Right lobe of liver (tissue), 4 donors: ENCODE measurements around the gene UACA.

Experiments
- POLR2A ChIP-seq: fragments of 450-650 bp; IDR thresholded peaks from one replicate; pipeline ENCODE4 v1.6.1; 2017; ENCODE audit warnings: antibody characterized with exemption, mild to moderate bottlenecking
- TF ChIP-seq, protein P1 (sequence below), 4 donors: fragments of 200-600 bp in 3 of 4; fragments of 450-650 bp in 1 of 4; IDR thresholded peaks; one replicate each; pipeline versions ENCODE4 v1.5.1 to v1.8.0; 2016 to 2022; ENCODE audit warnings: antibody characterized with exemption in 4 of 4, mild to moderate bottlenecking in 2 of 4
- donor health status: DM: no; HTN: no; CAD: no.
- donor health status: DM: no; HTN: no; CAD: no.
- donor health status: DM: no; HTN: yes; CAD: no.

DNA sequence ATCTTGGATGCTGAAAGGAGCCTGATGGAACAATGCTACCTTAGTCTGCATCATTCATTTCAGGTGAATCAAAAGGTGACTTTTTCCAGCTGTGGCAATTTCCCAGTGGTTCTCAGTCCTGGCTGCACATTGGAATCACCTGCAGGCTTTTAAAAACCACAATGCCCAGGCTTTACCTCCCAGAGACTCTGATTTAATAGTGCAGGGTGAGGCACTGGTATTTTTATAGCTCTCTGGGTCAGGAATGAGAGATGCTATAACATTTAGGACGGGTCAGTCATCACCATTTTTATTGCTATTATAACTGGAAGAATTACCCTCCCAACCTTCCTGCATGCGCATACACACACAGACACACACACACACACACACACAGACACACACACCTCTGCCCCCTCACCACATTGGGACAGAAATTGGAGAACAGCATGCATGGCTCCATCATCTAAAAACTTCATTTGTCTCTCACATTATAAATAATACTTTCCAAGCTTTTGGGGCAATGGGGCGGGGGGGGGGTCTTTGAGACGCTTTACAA lies 49.5 kb upstream of the UACA start:
- TF ChIP-seq, protein P1, sequence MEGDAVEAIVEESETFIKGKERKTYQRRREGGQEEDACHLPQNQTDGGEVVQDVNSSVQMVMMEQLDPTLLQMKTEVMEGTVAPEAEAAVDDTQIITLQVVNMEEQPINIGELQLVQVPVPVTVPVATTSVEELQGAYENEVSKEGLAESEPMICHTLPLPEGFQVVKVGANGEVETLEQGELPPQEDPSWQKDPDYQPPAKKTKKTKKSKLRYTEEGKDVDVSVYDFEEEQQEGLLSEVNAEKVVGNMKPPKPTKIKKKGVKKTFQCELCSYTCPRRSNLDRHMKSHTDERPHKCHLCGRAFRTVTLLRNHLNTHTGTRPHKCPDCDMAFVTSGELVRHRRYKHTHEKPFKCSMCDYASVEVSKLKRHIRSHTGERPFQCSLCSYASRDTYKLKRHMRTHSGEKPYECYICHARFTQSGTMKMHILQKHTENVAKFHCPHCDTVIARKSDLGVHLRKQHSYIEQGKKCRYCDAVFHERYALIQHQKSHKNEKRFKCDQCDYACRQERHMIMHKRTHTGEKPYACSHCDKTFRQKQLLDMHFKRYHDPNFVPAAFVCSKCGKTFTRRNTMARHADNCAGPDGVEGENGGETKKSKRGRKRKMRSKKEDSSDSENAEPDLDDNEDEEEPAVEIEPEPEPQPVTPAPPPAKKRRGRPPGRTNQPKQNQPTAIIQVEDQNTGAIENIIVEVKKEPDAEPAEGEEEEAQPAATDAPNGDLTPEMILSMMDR (IDR thresholded peaks at IDR 0.05): no peak
- no peak for TF ChIP-seq POLR2A
